H1 (cell line): Measurements from ENCODE around the gene TRIM28.

ENCODE experiments used
- BACH1 ChIP-seq: IDR thresholded peaks from 2 replicates; pipeline ENCODE4 v1.6.1; 2012; ENCODE audit warnings: low read length, improper control_type of control experiment
- BRCA1 ChIP-seq: IDR thresholded peaks from 2 replicates; pipeline ENCODE4 v1.6.1; 2012; ENCODE audit warnings: low read depth, low read length, improper control_type of control experiment
- TF ChIP-seq, protein P1 (sequence below), 3 experiments: IDR thresholded peaks; 1 replicate in 2 of 3; 2 replicates in 1 of 3; pipeline versions ENCODE4 v1.5.1 to v1.6.1; 2011; ENCODE audit warnings: low read length in 3 of 3, mild to moderate bottlenecking in 3 of 3, inconsistent platforms in 2 of 3, low read depth in 1 of 3, moderate library complexity in 1 of 3; ENCODE audit not compliant: insufficient read depth in 1 of 3; ENCODE audit errors: control extremely low read depth in 1 of 3

DNA sequence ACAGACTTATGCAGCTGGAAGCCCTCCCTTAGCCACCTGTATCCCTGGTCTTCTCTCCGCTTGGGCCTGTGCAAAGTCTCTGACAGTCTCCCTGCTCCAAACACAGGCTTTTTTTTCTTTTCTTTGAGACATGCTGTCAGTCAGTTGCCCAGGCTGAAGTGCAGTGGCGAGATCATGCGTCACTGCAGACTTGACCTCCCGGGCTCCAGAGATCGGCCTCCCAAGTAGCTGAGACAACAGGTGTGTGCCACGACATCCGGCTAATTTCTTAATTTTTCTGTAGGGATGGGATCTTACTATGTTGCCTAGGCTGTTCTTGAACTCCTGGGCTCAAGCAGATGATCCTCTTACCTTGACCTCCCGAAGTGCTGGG lies 27.7 kb downstream of the TRIM28 start:
- TF ChIP-seq BRCA1: no peak
- TF ChIP-seq, protein P1, sequence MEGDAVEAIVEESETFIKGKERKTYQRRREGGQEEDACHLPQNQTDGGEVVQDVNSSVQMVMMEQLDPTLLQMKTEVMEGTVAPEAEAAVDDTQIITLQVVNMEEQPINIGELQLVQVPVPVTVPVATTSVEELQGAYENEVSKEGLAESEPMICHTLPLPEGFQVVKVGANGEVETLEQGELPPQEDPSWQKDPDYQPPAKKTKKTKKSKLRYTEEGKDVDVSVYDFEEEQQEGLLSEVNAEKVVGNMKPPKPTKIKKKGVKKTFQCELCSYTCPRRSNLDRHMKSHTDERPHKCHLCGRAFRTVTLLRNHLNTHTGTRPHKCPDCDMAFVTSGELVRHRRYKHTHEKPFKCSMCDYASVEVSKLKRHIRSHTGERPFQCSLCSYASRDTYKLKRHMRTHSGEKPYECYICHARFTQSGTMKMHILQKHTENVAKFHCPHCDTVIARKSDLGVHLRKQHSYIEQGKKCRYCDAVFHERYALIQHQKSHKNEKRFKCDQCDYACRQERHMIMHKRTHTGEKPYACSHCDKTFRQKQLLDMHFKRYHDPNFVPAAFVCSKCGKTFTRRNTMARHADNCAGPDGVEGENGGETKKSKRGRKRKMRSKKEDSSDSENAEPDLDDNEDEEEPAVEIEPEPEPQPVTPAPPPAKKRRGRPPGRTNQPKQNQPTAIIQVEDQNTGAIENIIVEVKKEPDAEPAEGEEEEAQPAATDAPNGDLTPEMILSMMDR (IDR thresholded peaks at IDR 0.05; ENCODE audit: control extremely low read depth in 1 of 3, insufficient read depth in 1 of 3, low read depth in 1 of 3, low read length in 3 of 3): no peak
- no peak for TF ChIP-seq BACH1
